GM12801 (cell line): ENCODE measurements around the gene TAF1B.

ENCODE experiments used
- CTCF ChIP-seq: IDR thresholded peaks from one replicate; pipeline ENCODE4 v1.5.1; 2011; ENCODE audit warnings: control low read depth; ENCODE audit not compliant: insufficient read length; ENCODE audit errors: extremely low read depth

The TAF1B gene

GRCh38 chr2:9972621-9973479 lies 129.6 kb downstream of the TAF1B start:
- TF ChIP-seq CTCF: no peak

- no peak for TF ChIP-seq CTCF
These were observed 130.4 kb downstream of the TAF1B start for GRCh38 chr2:9973690-9974089.

DNA sequence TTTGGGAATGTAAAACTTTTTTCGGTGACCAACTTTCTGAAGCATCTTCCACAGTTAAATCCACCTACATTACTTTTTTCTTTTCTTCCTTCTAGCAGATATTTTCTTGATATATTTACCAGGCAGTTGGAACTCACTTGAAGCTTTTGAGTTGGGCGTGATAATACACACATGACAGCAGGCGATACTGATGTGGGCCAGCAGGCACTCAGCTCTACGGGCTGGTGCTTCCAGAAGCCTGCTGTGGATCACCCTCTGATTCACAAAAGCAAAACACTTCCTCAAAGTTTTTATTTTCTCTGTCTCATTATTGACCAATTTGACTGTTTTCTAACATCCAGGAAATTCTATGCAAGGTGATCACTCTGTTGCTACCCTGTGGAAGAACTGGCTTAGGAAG lies 131.1 kb downstream of the TAF1B start:
- no peak for TF ChIP-seq CTCF

GRCh38 chr2:9975328-9975727 lies 132.1 kb downstream of the TAF1B start:
- TF ChIP-seq CTCF: no peak

DNA sequence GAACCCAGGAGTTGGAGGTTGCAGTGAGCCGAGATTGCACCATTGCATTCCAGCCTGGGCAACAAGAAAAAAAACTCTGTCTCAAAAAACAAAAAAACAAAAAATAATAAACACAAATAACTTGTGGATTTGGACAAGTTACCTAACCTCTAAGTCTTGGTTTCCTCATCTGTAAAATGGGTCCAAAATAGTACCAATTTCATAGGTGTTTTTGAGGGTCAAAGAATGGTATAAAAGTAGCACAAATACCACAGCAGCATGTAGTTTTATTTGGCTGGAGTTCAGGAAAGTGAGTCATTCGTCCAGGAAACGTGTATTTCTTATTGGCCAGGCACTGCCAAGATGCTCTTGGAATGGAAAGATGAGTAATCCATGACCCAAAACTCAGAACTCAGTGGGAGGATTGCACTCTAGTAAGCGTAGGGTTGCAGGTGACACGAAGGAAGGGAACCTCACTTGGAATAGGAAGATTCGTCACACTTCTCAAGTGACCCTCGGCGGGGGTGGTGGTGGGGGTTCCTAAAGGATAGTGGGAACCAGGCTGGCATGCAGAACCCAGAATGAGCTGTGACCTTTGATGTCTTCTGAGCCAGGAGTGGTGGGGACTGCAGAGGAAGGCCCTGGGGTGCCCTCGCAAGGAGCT lies 132.7 kb downstream of the TAF1B start:
- TF ChIP-seq CTCF: no peak

DNA sequence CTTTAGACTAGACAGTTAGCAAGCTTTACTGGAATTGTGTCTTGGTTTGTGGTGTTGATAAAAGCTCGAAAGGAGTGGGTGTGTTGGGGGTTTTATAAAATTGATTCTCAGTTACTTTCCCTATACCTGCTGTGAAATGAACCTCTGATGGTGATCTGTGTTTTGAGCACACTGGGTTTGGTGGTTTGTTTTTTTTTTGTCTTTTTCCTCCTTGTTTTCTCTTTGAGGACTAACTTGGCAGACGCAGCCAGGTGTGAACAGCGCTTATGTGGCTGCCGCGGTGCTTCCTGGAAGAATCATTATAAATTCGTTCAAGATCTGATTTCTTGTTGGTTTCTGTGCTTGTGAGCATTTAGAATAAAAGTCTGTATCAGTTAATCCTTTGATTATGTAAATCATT lies 136.7 kb downstream of the TAF1B start:
- TF ChIP-seq CTCF: no peak

DNA sequence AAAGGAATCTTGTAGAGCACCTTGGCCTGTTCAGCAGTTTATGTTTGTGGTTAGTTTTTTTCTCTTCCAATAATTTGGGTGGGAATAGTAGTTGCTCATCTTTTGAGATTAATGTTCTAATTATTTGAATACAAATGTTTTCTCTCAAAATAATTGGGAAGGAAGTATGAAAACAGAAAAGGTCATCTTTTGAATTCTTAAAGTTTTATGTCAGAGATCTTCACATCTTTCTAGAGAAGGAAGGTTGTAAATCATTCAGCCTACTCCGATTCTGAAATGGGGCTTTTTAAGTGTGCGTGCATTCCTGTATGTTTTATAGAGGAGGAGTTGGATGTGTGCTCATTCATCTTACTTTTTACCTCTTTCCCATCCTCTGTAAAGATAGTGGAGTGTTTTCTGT lies 137.2 kb downstream of the TAF1B start:
- no peak for TF ChIP-seq CTCF
